Measurements from ENCODE around the gene ORMDL3. TPM values are rescaled to one million over a fixed set of nuclear protein-coding genes. Genes with fewer than 3 reads are reported as not detected.

Gene ORMDL3
- polyA plus RNA-seq, 3 donors = 9.4 to 13.5 (median 11.8) TPM

DNA sequence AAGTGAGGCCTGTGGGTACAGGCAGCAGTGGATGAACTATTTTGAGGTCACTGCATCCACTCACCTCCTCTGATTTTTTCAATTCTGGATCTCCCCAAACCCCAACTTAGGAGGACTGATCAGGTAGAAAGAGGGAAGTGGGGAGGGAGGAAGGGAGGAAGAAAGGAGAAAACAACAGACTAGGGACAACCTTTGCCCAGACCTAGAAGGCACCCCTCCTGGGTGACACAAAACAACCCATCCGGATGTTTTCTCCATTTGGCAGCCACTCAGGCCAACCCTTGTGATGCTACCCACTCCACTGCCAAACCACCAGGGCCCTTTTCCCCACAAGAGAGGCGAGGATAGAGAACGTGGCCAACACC lies 2.7 kb downstream of the ORMDL3 start:
- H3K27me3 ChIP-seq (ENCODE audit: control insufficient read depth in 2 of 2, insufficient read depth in 2 of 2, low read length in 2 of 2) = no peaks in the 10 kb centered on the region
- Mint-ChIP-seq H3K27me3 (ENCODE audit: low read depth in 3 of 3) (peaks cover 0 to 2% (median 0%) of the 10 kb centered on the region in 3 donors), H3K27ac (peak overlapping the region in 1 of 7 donors; percentile 50), H3K9me3 (no peaks in the 10 kb centered on the region), H3K36me3 (peaks cover 24 to 40% of the 10 kb centered on the region in 2 donors), H3K4me1 (peaks cover 64% of the 10 kb centered on the region), H3K4me3 (no peak overlapping the region)
- no peak overlapping the region for H3K4me2 ChIP-seq (replicated peaks; ENCODE audit: extremely low read depth, low read length, poor library complexity, severe bottlenecking)
- peak overlapping the region in 1 of 2 donors; percentile 12 for H3K27ac ChIP-seq (ENCODE audit: low read depth in 1 of 2, low read length in 2 of 2)
- intact Hi-C loops (cut with micrococcal nuclease) = loop anchor here in 1 of 2 donors (10.0 kb wide), 1 partner anchor 60 kb away; the partner anchor contains the start of gene PSMD3
- TF ChIP-seq, protein P1, sequence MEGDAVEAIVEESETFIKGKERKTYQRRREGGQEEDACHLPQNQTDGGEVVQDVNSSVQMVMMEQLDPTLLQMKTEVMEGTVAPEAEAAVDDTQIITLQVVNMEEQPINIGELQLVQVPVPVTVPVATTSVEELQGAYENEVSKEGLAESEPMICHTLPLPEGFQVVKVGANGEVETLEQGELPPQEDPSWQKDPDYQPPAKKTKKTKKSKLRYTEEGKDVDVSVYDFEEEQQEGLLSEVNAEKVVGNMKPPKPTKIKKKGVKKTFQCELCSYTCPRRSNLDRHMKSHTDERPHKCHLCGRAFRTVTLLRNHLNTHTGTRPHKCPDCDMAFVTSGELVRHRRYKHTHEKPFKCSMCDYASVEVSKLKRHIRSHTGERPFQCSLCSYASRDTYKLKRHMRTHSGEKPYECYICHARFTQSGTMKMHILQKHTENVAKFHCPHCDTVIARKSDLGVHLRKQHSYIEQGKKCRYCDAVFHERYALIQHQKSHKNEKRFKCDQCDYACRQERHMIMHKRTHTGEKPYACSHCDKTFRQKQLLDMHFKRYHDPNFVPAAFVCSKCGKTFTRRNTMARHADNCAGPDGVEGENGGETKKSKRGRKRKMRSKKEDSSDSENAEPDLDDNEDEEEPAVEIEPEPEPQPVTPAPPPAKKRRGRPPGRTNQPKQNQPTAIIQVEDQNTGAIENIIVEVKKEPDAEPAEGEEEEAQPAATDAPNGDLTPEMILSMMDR (IDR thresholded peaks at IDR 0.05) = no peak
- WGBS (ENCODE audit: insufficient coverage) = 98% methylated on average over 3 of the region's 3 CpGs
- no peak overlapping the region for H2AFZ ChIP-seq (ENCODE audit: insufficient read depth, low read depth, low read length, poor library complexity, severe bottlenecking)
- H4K20me1 ChIP-seq (ENCODE audit: insufficient read depth, low read length) = peaks cover 11% of the 10 kb centered on the region
- peaks cover 49 to 69% of the 10 kb centered on the region in 2 donors for H3K4me1 ChIP-seq (ENCODE audit: control insufficient read depth in 1 of 2, insufficient read depth in 2 of 2, low read length in 2 of 2)
- no peak for DNase-seq
- peaks cover 31% of the 10 kb centered on the region for H3K79me2 ChIP-seq (ENCODE audit: insufficient read depth, low read length)
- H3K9ac ChIP-seq (ENCODE audit: insufficient read depth, low read length, poor library complexity, severe bottlenecking) = no peak overlapping the region
- H3K36me3 ChIP-seq (replicated peaks in 1 of 2; ENCODE audit: control insufficient read depth in 1 of 2, insufficient read depth in 2 of 2, low read length in 2 of 2) = peaks cover 20 to 37% of the 10 kb centered on the region in 2 donors
- no peaks in the 10 kb centered on the region for H3K9me3 ChIP-seq (replicated peaks in 1 of 2; ENCODE audit: control insufficient read depth in 1 of 2, insufficient read depth in 1 of 2, low read length in 2 of 2)
- no peak overlapping the region for H3K4me3 ChIP-seq (replicated peaks in 1 of 3; ENCODE audit: low read depth in 2 of 3, low read length in 3 of 3)

DNA sequence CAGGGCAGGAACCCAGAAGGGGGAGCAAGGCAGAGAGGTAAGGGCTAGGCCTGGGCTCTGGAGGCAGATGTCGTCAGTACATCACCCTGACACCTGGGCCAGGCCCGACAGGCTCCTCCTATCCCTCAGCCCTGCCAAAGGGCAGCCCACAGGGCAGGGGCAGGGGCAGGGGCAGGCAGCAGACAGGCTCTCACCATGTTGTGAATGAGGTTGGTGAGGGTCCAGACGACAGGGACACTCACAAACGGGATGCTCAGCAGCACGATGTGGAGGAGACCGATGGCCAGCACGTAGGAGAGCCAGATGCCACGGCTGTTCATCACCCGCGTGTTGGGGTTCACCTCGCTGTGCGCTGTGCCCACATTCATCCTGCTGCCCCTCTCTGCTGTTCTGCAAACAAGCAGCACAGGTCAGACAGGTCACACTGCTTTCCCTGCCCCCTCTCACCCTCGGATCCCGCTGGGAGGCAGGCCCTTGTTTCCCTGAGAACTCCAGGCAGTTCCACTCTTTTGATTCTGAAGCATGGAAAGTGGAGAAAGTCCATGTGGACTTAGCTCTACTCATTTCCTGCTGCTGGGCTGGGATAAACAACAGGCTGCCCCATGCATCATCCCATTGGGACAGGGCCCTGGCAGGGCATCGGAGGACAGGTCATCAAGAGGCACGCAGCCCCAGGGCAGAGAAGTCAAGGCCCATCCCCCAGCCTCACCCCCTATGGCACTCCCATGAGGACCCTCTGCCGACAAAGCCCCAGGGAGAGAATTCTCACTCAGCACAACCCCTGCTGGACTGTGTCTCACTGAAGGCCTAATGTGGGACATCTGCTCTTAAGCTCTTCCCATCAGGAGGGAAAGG lies 3.3 kb downstream of the ORMDL3 start:
- Histone ChIP-seq H3K4me3 (replicated peaks in 1 of 3; ENCODE audit: low read depth in 2 of 3, low read length in 3 of 3) (no peak overlapping the region), H4K20me1 (ENCODE audit: insufficient read depth, low read length) (peaks cover 11% of the 10 kb centered on the region), H3K36me3 (replicated peaks in 1 of 2; ENCODE audit: control insufficient read depth in 1 of 2, insufficient read depth in 2 of 2, low read length in 2 of 2) (peaks cover 20 to 37% of the 10 kb centered on the region in 2 donors), H3K9me3 (replicated peaks in 1 of 2; ENCODE audit: control insufficient read depth in 1 of 2, insufficient read depth in 1 of 2, low read length in 2 of 2) (no peaks in the 10 kb centered on the region), H3K27ac (ENCODE audit: low read depth in 1 of 2, low read length in 2 of 2) (peak overlapping the region in 1 of 2 donors; percentile 12), H3K4me1 (ENCODE audit: control insufficient read depth in 1 of 2, insufficient read depth in 2 of 2, low read length in 2 of 2) (peaks cover 49 to 64% of the 10 kb centered on the region in 2 donors), H3K79me2 (ENCODE audit: insufficient read depth, low read length) (peaks cover 31% of the 10 kb centered on the region), H3K9ac (ENCODE audit: insufficient read depth, low read length, poor library complexity, severe bottlenecking) (no peak overlapping the region), H3K27me3 (ENCODE audit: control insufficient read depth in 2 of 2, insufficient read depth in 2 of 2, low read length in 2 of 2) (no peaks in the 10 kb centered on the region), H2AFZ (ENCODE audit: insufficient read depth, low read depth, low read length, poor library complexity, severe bottlenecking) (no peak overlapping the region), H3K4me2 (replicated peaks; ENCODE audit: extremely low read depth, low read length, poor library complexity, severe bottlenecking) (no peak overlapping the region)
- Mint-ChIP-seq H3K4me3 (no peak overlapping the region), H3K4me1 (peaks cover 58% of the 10 kb centered on the region), H3K27me3 (ENCODE audit: low read depth in 3 of 3) (peaks cover 0 to 5% (median 0%) of the 10 kb centered on the region in 3 donors), H3K9me3 (no peaks in the 10 kb centered on the region), H3K36me3 (peaks cover 27 to 44% of the 10 kb centered on the region in 2 donors), H3K27ac (peak overlapping the region in 1 of 7 donors; percentile 12)
- WGBS (ENCODE audit: insufficient coverage) = 96% methylated on average over 15 of the region's 17 CpGs
- no peak for DNase-seq
- intact Hi-C loops (cut with micrococcal nuclease) = loop anchor here in 1 of 2 donors (10.0 kb wide), 1 partner anchor 61 kb away; the partner anchor contains the start of gene PSMD3
- TF ChIP-seq, protein P1 (IDR thresholded peaks at IDR 0.05) = no peak
